ENCODE data around the gene CTPS1.

GRCh38 chr1:41045740-41046139 is 66.2 kb downstream of the CTPS1 start:
- TF ChIP-seq EZH2 (IDR thresholded peaks at IDR 0.05), result no peak
- no peak for TF ChIP-seq CTCF (IDR thresholded peaks at IDR 0.05)

Data from neural progenitor cell (in vitro differentiated cells).